Measurements from ENCODE around the gene HLA-DRA. TPM values are rescaled to one million over a fixed set of nuclear protein-coding genes. Genes with fewer than 3 reads are reported as not detected.

Gene HLA-DRA
- total RNA-seq, 1 donor from 2014 or later = 0.70 TPM

DNA sequence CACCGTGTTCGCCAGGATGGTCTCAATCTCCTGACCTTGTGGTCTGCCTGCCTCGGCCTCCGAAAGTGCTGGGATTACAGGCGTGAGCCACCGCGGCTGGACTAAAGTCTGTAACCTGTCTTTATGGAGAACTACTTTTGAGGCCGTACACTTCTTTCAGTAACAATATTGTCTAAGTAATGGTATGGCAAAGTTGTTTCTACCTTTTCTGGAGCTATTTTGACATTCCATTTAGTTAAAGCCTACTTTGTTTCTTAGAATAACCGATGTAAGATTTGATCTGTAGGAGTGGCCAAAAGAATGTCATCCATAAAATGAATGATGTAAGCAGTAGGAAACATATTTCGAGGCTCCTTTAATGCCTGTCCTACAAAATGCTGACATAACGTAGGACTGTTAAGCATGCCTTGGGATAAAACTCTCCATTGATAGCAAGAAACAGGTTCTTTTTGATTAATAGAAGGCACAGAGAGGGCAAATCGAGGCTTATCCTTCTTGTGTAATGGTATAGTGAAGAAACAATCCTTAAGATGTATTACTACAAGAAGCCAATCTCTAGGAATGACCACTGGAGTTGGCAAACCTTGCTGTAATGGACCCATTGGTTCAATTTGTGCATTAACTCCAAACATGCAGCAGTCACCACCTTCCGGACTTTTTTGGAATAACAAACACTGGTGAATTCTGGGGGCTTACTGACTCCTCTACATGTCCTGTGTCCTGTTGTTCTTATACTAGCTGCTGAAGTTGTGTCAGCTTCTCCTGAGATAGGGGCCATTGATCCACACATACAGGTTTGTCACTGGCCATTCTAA lies 35.9 kb downstream of the HLA-DRA start:
- no peak for DNase-seq (ENCODE audit: low read depth)

DNA sequence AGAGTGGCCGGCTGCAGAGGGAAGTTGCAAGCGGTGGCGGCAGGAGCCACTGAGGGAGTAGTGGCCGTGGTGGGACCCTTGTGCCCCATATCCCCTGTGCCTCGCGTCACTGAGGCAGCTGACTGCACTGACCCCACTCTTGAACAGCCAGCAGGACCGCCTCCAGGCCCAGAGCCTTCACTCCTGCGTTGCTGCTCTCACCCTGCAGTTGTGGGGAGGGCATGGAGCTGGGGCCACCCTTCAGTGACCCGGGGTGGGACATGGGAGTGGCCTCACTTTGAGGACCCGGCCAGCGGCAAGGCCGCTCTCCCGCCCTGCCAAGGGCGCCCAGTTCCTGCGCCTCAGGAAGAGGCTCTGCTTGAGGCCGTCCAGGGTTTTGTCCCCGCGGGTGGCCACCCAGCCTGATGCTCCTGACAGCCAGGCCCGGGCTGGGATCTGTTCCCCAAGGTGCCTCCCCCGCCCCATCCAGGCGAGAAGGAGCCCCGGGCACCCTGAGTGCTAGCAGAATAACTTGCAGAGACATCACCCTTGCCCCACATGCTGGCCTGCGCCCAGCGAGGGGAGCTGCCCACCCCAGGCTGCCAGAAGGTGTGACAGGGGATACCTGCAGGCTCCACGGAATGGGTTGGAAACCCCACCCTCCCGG lies 44.4 kb downstream of the HLA-DRA start:
- DNase-seq (ENCODE audit: low read depth) = no peak

DNA sequence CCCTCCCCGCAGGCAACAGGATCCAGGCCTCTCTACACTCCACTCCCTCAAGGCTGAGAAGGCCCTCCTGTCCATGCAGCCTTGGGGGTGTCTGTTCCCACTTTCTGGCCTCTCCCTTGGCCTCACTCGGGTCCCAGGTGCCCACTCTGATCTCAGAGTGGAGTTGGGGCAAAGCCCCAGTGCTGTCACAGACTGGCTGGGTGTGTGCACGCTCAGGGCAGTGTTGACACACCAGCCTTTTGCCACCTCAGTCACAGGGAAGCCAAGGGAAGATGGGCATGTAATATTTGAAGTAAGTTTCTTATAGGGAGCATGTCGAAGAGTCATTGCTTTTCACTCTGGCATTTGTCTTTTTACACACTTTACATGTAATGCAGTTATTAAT lies 44.9 kb downstream of the HLA-DRA start:
- no peak for DNase-seq (ENCODE audit: low read depth)

DNA sequence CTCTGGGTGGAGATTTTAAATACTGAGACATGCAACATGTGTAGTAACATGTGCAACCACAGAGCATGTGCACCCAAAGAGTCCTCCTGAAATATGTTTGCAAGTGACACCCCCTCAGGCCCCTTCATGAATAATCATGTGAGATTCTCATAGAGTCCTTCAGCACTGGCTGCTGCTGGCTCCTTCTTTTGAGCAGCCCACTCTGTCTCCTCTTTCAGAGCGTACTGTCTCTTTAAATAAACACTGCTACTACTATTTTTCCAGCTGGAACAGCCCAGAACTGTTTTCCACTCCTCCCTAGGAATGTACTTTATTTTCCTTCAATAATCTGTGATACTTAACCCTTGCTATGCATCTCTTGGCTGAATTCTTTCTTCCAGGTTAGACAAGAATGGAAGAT lies 48.4 kb downstream of the HLA-DRA start:
- DNase-seq (ENCODE audit: low read depth) = no peak

DNA sequence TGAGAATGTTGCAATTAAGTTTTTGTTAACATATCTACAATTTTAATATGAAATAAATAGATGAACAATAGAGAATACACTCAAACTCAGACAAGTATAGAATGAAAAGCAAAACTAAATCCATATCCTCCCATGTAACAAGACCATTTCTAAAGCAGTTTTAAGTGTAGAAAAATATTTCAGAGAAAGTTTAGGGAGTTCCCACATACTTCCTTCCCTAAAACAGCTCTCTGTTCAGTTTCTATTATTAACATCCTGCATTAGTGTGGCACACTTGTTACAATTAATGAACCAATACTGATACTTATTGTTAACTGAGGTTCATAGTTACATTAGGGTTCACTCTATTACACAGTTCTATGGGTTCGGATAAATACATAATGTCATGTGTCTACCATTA lies 52.0 kb downstream of the HLA-DRA start:
- no peak for DNase-seq (ENCODE audit: low read depth)

DNA sequence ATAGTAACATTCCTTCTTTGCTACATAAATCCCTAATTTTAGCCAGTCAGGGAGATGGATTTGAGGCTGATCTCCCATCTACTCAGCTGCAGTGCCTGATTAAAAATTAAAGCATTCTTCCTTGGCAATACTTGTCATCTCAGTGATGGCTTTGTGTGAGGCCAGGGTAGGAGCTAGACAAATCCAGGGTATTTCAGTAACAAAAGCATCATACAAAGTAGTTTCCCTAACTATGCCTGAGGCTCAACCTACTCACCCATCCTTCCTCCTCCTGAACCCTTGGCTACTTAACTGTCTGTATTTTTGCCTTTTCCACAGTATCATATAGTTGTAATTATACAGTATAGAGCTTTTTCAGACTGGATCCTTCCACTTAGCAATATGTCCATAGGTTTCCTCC lies 52.7 kb downstream of the HLA-DRA start:
- DNase-seq (ENCODE audit: low read depth) = no peak

Other genes with a start within 250 kb of the HLA-DRA start
- gene PBX2, start 249.7 kb upstream of the HLA-DRA start, total RNA-seq = 32.0 and 55.9 TPM in 2 replicates
- gene GPSM3, start 247.2 kb upstream of the HLA-DRA start, total RNA-seq = 0.40 and 1.9 TPM in 2 replicates
- gene NOTCH4, start 215.8 kb upstream of the HLA-DRA start, total RNA-seq = 0.52 and 0.85 TPM in 2 replicates
- not detected in 2 replicates for gene TSBP1, start 68.0 kb upstream of the HLA-DRA start, total RNA-seq
- gene BTNL2, start 32.7 kb upstream of the HLA-DRA start, total RNA-seq = not detected in 2 replicates
- 0.20 and 0.87 TPM in 2 replicates for gene HLA-DRB5, start 90.4 kb downstream of the HLA-DRA start, total RNA-seq
- gene HLA-DRB1, start 150.0 kb downstream of the HLA-DRA start, total RNA-seq = 0.99 and 18.2 TPM in 2 replicates
- 1.9 TPM in 1 of 2 replicates, not detected in the other for gene HLA-DQA1, start 197.5 kb downstream of the HLA-DRA start, total RNA-seq
- 1.8 and 28.0 TPM in 2 replicates for gene HLA-DQB1, start 226.8 kb downstream of the HLA-DRA start, total RNA-seq

Measured in renal cortical epithelial cell (primary cell).